H1 (cell line): ENCODE results near the gene PAQR4. TPM values are rescaled to one million over a fixed set of nuclear protein-coding genes. Genes with fewer than 3 reads are reported as not detected.

ENCODE experiments used
- SP2 ChIP-seq: IDR thresholded peaks from 2 replicates; pipeline ENCODE4 v1.6.1; 2012; ENCODE audit warnings: mild to moderate bottlenecking, low read length, inconsistent platforms
- polyA plus RNA-seq, 7 experiments: library from polyadenylated mRNA; depleted of rRNA in 3 of 7; stranded (reverse) in 5 of 7; unstranded in 2 of 7; fragments of >200 nt in 5 of 7; fragments of 200-250 nt in 2 of 7; gene quantifications; 1 replicate in 5 of 7; 2 replicates in 1 of 7; 4 replicates in 1 of 7; pipeline versions ENCODE4 v1.2.1 to v1.2.3, GENCODE V29; 2011 to 2013; ENCODE audit warnings: missing spikeins in 2 of 7, mixed read lengths in 2 of 7
- total RNA-seq: library from RNA; stranded (reverse); fragmentation: NEBNext Ultra II Directional; extraction: Animal tissue kit (Norgen Biotek cat#: 25700); gene quantifications from 2 replicates; pipeline ENCODE4 v1.2.1, GENCODE V29; 2021

The PAQR4 gene
- total and polyA plus RNA-seq, 2 of the 8 experiments (the other 6 are each of a cell fraction or from before 2014, with no cell fraction given): 28.2 to 34.6 TPM

- no peak for TF ChIP-seq SP2
Measured at GRCh38 chr16:2938206-2938605, 30.9 kb upstream of the PAQR4 start (continued).
